Heart left ventricle (tissue), 13 donors: ENCODE results near the gene HSPA13.

Experiments used
- CTCF ChIP-seq, 12 donors: fragments of 200-600 bp; sonication (generic) in 4 of 12; IDR thresholded peaks; one replicate each; pipeline versions ENCODE4 v1.5.0 to v1.8.0; 2018 to 2022; ENCODE audit warnings: antibody characterized with exemption in 12 of 12, mild to moderate bottlenecking in 5 of 12
- POLR2A ChIP-seq, 2 donors: fragments of 450-650 bp; IDR thresholded peaks; one replicate each; pipeline ENCODE4 v1.6.1; 2017; ENCODE audit warnings: antibody characterized with exemption in 2 of 2, mild to moderate bottlenecking in 2 of 2, moderate library complexity in 2 of 2
- donor health status: ischemic (EF 13 %, LVEDD 7.1; RV severe dilation, severe dysfunction).
- donor health status: DM: no; HTN: yes; CAD: no.
- donor health status: DM: no; HTN: no; CAD: no.
- donor health status: ischemic (EF 25% LVEDD 6.9; RV normal size, moderate dysfunction).
- donor health status: ischemic (EF 25% LVEDD 5.7; RV mildly dilated, moderate dysfunction).
- donor health status: ischemic (EF 35%, LVEDD 5.7; RV mildly dilated, moderate dysfunction).
- donor health status: nonischemic (EF 11% LVEDD 7.7; RV severe dilation, severe dysfunction).
- donor health status: DM: yes; HTN: yes; CAD: no.
- donor health status: PGD.
- donor health status: ischemic (EF 29% LVEDD 5.4; RV normal size, mild dysfunction).
- donor health status: nonischemic (EF 23%, LVEDD 6.1; RV moderate dilation, normal function).

GRCh38 chr21:14418920-14419319 lies 36.0 kb upstream of the HSPA13 start:
- TF ChIP-seq CTCF (IDR thresholded peaks at IDR 0.05) (no peak), POLR2A (IDR thresholded peaks at IDR 0.05) (no peak)
